GM12878 (cell line): ENCODE results near the gene AK4. TPM values are rescaled to one million over a fixed set of nuclear protein-coding genes. Genes with fewer than 3 reads are reported as not detected.

Experiments used
- ATF7 ChIP-seq: fragments of 450-650 bp; IDR thresholded peaks from 2 replicates; pipeline ENCODE4 v1.6.1; 2016; ENCODE audit warnings: low read depth, mild to moderate bottlenecking
- BHLHE40 ChIP-seq, 2 experiments: fragments of 450-650 bp in 1 of 2; IDR thresholded peaks; 2 replicates each; pipeline ENCODE4 v1.6.1; 2011 to 2017; ENCODE audit warnings: low read depth in 2 of 2, borderline replicate concordance in 1 of 2, improper control_type of control experiment in 1 of 2, low read length in 1 of 2, mild to moderate bottlenecking in 1 of 2
- CREM ChIP-seq: IDR thresholded peaks from 2 replicates; pipeline ENCODE4 v1.6.1; 2014; ENCODE audit warnings: antibody characterized with exemption, low read depth
- HCFC1 ChIP-seq: fragments of 150-350 bp; IDR thresholded peaks from 2 replicates; pipeline ENCODE4 v1.6.1; 2014; ENCODE audit warnings: low read length
- IKZF2 ChIP-seq, 2 experiments: fragments of 450-650 bp; IDR thresholded peaks; 2 replicates each; pipeline ENCODE4 v1.6.1; 2017; ENCODE audit warnings: mild to moderate bottlenecking in 2 of 2, moderate library complexity in 2 of 2
- JUNB ChIP-seq: IDR thresholded peaks from 2 replicates; pipeline ENCODE4 v1.6.1; 2016; ENCODE audit warnings: antibody characterized with exemption, mild to moderate bottlenecking
- MAX ChIP-seq: IDR thresholded peaks from 2 replicates; pipeline ENCODE4 v1.6.1; 2012; ENCODE audit warnings: low read depth, low read length, improper control_type of control experiment
- MYC ChIP-seq: IDR thresholded peaks from 2 replicates; pipeline ENCODE4 v1.6.1; 2011; ENCODE audit warnings: mild to moderate bottlenecking, low read length, moderate library complexity, inconsistent platforms; ENCODE audit not compliant: insufficient read depth, insufficient replicate concordance, insufficient read length, severe bottlenecking
- PML ChIP-seq: IDR thresholded peaks from 2 replicates; pipeline ENCODE4 v1.6.1; 2012; ENCODE audit warnings: low read length, inconsistent platforms
- RAD51 ChIP-seq: fragments of 450-650 bp; IDR thresholded peaks from 2 replicates; pipeline ENCODE4 v1.6.1; 2016; ENCODE audit warnings: moderate library complexity, mild to moderate bottlenecking, inconsistent platforms
- RELA ChIP-seq: fragments of 450-650 bp; IDR thresholded peaks from 2 replicates; pipeline ENCODE4 v1.8.0; 2014; ENCODE audit warnings: borderline replicate concordance; ENCODE audit not compliant: partially characterized antibody
- SRF ChIP-seq, 2 experiments: IDR thresholded peaks; 2 replicates each; pipeline ENCODE4 v1.6.1; 2011; ENCODE audit warnings: low read depth in 2 of 2, low read length in 2 of 2, mild to moderate bottlenecking in 1 of 2, moderate library complexity in 1 of 2
- STAT1 ChIP-seq: fragments of 450-650 bp; conservative IDR thresholded peaks from 2 replicates; pipeline ENCODE4 v1.6.1; 2014; ENCODE audit warnings: antibody characterized with exemption, mild to moderate bottlenecking
- SUZ12 ChIP-seq: fragments of 200-600 bp; sonication (generic); IDR thresholded peaks from one replicate; pipeline ENCODE4 v1.6.1; 2018; ENCODE audit warnings: antibody characterized with exemption, mild to moderate bottlenecking; ENCODE audit not compliant: unreplicated experiment
- WRNIP1 ChIP-seq: IDR thresholded peaks from 2 replicates; pipeline ENCODE4 v1.6.1; 2011; ENCODE audit warnings: low read depth, low read length, improper control_type of control experiment, borderline replicate concordance
- ZNF24 ChIP-seq: fragments of 450-650 bp; IDR thresholded peaks from 2 replicates; pipeline ENCODE4 v1.6.1; 2017; ENCODE audit warnings: antibody characterized with exemption, mild to moderate bottlenecking
- ZNF384 ChIP-seq: IDR thresholded peaks from 2 replicates; pipeline ENCODE4 v1.6.1; 2012; ENCODE audit warnings: low read depth, mild to moderate bottlenecking, low read length, improper control_type of control experiment, borderline replicate concordance
- polyA plus RNA-seq, 11 experiments: library from polyadenylated mRNA; depleted of rRNA in 4 of 11; unstranded in 6 of 11; stranded (reverse) in 5 of 11; fragments of >200 nt; fragmentation: Nextera tagmentation in 4 of 11; fragmentation: Illumina TruSeq in 1 of 11; extraction: Ambion mirVana in 4 of 11; extraction: Trizol in 1 of 11; gene quantifications; 1 replicate in 1 of 11; 2 replicates in 10 of 11; pipeline versions ENCODE4 v1.2.1 to v1.2.3, GENCODE V29; 2011 to 2016; ENCODE audit warnings: inconsistent platforms in 2 of 11, missing spikeins in 2 of 11, low read depth in 1 of 11
- total RNA-seq, 4 experiments: library from RNA; depleted of rRNA in 3 of 4; stranded (reverse); fragments of >200 nt in 3 of 4; fragmentation: Illumina TruSeq in 1 of 4; extraction: Trizol in 1 of 4; gene quantifications; 2 replicates each; pipeline versions ENCODE4 v1.2.1 to v1.2.3, GENCODE V29; 2013 to 2021
- TF ChIP-seq, protein P1 (sequence below): fragments of 450-650 bp; IDR thresholded peaks from 2 replicates; pipeline ENCODE4 v1.6.1; 2017; ENCODE audit warnings: mild to moderate bottlenecking, low read depth, inconsistent platforms; ENCODE audit not compliant: poor library complexity, severe bottlenecking
- TF ChIP-seq, protein P2 (sequence below): fragments of 450-650 bp; IDR thresholded peaks from 2 replicates; pipeline ENCODE4 v1.6.1; 2016; ENCODE audit warnings: mild to moderate bottlenecking
- TF ChIP-seq, protein P3 (sequence below): fragments of 450-650 bp; IDR thresholded peaks from 2 replicates; pipeline ENCODE4 v1.6.1; 2017; ENCODE audit warnings: mild to moderate bottlenecking, moderate library complexity
- TF ChIP-seq, protein P4 (sequence below): IDR thresholded peaks from 2 replicates; pipeline ENCODE4 v1.6.1; 2011; ENCODE audit warnings: low read depth, low read length, improper control_type of control experiment, borderline replicate concordance

The AK4 gene
- total and polyA plus RNA-seq, 10 of the 15 experiments (the other 5 are each of a cell fraction or from before 2014, with no cell fraction given): 23.9 to 161 (median 49.0) TPM

GRCh38 chr1:65146908-65147423 lies 1.0 kb upstream of the AK4 start (continued):
- TF ChIP-seq, protein P1, sequence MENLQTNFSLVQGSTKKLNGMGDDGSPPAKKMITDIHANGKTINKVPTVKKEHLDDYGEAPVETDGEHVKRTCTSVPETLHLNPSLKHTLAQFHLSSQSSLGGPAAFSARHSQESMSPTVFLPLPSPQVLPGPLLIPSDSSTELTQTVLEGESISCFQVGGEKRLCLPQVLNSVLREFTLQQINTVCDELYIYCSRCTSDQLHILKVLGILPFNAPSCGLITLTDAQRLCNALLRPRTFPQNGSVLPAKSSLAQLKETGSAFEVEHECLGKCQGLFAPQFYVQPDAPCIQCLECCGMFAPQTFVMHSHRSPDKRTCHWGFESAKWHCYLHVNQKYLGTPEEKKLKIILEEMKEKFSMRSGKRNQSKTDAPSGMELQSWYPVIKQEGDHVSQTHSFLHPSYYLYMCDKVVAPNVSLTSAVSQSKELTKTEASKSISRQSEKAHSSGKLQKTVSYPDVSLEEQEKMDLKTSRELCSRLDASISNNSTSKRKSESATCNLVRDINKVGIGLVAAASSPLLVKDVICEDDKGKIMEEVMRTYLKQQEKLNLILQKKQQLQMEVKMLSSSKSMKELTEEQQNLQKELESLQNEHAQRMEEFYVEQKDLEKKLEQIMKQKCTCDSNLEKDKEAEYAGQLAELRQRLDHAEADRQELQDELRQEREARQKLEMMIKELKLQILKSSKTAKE: peak; percentile 20
- TF ChIP-seq HCFC1: no peak
- peak; percentile 59; the same call in 1 of the 2 replicates for TF ChIP-seq MAX
- no peak for TF ChIP-seq RAD51
- TF ChIP-seq CREM: no peak
- no peak for TF ChIP-seq PML
- no peak for TF ChIP-seq RELA
- TF ChIP-seq WRNIP1: peak; percentile 88; the same call in 1 of the 2 replicates
- TF ChIP-seq BHLHE40 (IDR thresholded peaks at IDR 0.05; ENCODE audit: borderline replicate concordance in 1 of 2, low read depth in 2 of 2, low read length in 1 of 2): peak in 1 of 2 experiments; percentile 35; a peak in 1 of 4 replicates
- no peak for TF ChIP-seq SRF (IDR thresholded peaks at IDR 0.05; ENCODE audit: low read depth in 2 of 2, low read length in 2 of 2)
- no peak for TF ChIP-seq ZNF384
- TF ChIP-seq SUZ12: no peak
- no peak for TF ChIP-seq IKZF2 (IDR thresholded peaks at IDR 0.05)
- TF ChIP-seq, protein P2, sequence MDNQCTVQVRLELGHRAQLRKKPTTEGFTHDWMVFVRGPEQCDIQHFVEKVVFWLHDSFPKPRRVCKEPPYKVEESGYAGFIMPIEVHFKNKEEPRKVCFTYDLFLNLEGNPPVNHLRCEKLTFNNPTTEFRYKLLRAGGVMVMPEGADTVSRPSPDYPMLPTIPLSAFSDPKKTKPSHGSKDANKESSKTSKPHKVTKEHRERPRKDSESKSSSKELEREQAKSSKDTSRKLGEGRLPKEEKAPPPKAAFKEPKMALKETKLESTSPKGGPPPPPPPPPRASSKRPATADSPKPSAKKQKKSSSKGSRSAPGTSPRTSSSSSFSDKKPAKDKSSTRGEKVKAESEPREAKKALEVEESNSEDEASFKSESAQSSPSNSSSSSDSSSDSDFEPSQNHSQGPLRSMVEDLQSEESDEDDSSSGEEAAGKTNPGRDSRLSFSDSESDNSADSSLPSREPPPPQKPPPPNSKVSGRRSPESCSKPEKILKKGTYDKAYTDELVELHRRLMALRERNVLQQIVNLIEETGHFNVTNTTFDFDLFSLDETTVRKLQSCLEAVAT: 0 out of 2 replicates have a peak, but pooled peaks have one; percentile 34
- TF ChIP-seq, protein P3, sequence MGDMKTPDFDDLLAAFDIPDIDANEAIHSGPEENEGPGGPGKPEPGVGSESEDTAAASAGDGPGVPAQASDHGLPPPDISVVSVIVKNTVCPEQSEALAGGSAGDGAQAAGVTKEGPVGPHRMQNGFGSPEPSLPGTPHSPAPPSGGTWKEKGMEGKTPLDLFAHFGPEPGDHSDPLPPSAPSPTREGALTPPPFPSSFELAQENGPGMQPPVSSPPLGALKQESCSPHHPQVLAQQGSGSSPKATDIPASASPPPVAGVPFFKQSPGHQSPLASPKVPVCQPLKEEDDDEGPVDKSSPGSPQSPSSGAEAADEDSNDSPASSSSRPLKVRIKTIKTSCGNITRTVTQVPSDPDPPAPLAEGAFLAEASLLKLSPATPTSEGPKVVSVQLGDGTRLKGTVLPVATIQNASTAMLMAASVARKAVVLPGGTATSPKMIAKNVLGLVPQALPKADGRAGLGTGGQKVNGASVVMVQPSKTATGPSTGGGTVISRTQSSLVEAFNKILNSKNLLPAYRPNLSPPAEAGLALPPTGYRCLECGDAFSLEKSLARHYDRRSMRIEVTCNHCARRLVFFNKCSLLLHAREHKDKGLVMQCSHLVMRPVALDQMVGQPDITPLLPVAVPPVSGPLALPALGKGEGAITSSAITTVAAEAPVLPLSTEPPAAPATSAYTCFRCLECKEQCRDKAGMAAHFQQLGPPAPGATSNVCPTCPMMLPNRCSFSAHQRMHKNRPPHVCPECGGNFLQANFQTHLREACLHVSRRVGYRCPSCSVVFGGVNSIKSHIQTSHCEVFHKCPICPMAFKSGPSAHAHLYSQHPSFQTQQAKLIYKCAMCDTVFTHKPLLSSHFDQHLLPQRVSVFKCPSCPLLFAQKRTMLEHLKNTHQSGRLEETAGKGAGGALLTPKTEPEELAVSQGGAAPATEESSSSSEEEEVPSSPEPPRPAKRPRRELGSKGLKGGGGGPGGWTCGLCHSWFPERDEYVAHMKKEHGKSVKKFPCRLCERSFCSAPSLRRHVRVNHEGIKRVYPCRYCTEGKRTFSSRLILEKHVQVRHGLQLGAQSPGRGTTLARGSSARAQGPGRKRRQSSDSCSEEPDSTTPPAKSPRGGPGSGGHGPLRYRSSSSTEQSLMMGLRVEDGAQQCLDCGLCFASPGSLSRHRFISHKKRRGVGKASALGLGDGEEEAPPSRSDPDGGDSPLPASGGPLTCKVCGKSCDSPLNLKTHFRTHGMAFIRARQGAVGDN: no peak
- TF ChIP-seq JUNB: no peak
- TF ChIP-seq ATF7: peak; percentile 48; the same call in 1 of the 2 replicates
- no peak for TF ChIP-seq MYC
- TF ChIP-seq, protein P4, sequence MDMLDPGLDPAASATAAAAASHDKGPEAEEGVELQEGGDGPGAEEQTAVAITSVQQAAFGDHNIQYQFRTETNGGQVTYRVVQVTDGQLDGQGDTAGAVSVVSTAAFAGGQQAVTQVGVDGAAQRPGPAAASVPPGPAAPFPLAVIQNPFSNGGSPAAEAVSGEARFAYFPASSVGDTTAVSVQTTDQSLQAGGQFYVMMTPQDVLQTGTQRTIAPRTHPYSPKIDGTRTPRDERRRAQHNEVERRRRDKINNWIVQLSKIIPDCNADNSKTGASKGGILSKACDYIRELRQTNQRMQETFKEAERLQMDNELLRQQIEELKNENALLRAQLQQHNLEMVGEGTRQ: no peak
- no peak for TF ChIP-seq STAT1
- TF ChIP-seq ZNF24: peak; percentile 88
- TF ChIP-seq, all 136 proteins: peak for 9
